ENCODE results near the gene ACAD11. TPM values are rescaled to one million over a fixed set of nuclear protein-coding genes. Genes with fewer than 3 reads are reported as not detected.

The ACAD11 gene
- total and polyA plus RNA-seq, 4 donors, result 20.3 to 42.2 (median 26.1) TPM

DNA sequence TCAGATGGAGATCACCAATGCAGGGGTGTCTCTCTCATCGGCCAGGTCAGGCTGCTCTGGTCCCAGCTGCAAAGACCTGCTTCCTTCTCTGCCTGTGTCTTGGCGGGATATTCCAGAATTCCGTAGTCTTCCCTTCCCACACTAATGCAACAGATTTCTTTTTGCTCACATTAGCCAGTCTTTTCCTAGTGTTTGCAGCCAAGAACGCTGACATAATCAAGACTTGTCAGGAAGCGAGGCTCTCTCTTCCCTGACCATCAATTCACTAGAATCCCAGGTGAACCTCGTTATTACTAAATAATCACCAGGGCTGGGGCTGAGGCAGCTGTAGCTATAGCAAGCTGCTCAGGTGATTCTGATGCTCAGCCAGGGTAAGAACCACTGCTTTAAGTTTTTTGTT lies 105.8 kb downstream of the ACAD11 start:
- no peaks in the 10 kb centered on the region for H3K9me3 ChIP-seq (ENCODE audit: control insufficient read depth, insufficient read depth, low read length)
- H3K27ac ChIP-seq (ENCODE audit: low read depth, low read length), result no peak overlapping the region
- H3K36me3 ChIP-seq (ENCODE audit: control insufficient read depth, insufficient read depth, low read length), result no peaks in the 10 kb centered on the region
- DNase-seq (ENCODE audit: low read depth in 4 of 6, low spot score in 6 of 6), result peak in 1 of 6 donors; percentile 51
- H3K4me1 ChIP-seq (ENCODE audit: control insufficient read depth, insufficient read depth, low read length), result no peaks in the 10 kb centered on the region
- no peaks in the 10 kb centered on the region for H3K27me3 ChIP-seq (ENCODE audit: control insufficient read depth, insufficient read depth, low read length)
- WGBS (ENCODE audit: insufficient coverage), result 64% methylated on average over 6 of the region's 6 CpGs
- no peak overlapping the region for H3K4me3 ChIP-seq (ENCODE audit: low read depth, low read length)

DNA sequence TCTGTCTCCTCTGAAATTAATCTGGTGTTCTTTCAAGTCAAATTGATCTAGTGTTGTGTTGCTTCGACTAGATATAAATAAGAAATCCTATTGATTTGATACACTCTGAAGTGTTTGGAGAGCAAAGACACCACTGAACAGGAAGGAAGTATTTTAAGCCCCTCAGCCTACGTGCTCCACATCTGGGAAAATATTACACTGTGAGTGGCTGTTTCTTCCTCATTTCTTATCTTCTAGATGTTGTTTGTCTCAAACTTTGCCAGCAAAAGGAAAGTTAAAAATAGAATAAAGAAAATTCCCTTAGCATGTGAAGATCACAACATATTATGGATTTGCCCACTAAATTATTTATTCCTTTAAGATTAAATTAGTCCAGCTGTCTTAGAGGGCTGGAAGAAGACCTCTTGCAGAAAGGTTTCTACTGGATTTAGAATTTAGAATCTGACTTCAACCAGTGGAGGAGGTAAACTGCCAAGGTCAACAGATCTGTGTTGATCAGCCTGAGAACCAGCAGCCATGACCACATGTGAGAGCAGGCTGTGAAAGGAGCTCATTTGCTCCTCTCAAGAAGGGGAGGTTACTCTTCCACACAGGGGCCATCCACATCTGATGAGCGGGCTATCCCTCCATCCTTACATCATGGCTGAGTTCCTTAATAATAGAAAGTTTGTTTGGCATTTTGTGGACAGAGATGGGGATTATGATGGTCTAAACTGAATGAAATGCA lies 108.9 kb downstream of the ACAD11 start:
- WGBS (ENCODE audit: insufficient coverage), result no CpG with 5 or more reads among the region's 3 CpGs
- no peaks in the 10 kb centered on the region for H3K36me3 ChIP-seq (ENCODE audit: control insufficient read depth, insufficient read depth, low read length)
- peak in 1 of 6 donors; percentile 25 for DNase-seq (ENCODE audit: low read depth in 4 of 6, low spot score in 6 of 6)
- H3K4me1 ChIP-seq (ENCODE audit: control insufficient read depth, insufficient read depth, low read length), result no peaks in the 10 kb centered on the region
- H3K4me3 ChIP-seq (ENCODE audit: low read depth, low read length), result no peak overlapping the region
- H3K27ac ChIP-seq (ENCODE audit: low read depth, low read length), result peak overlapping the region; percentile 8
- H3K27me3 ChIP-seq (ENCODE audit: control insufficient read depth, insufficient read depth, low read length), result no peaks in the 10 kb centered on the region
- H3K9me3 ChIP-seq (ENCODE audit: control insufficient read depth, insufficient read depth, low read length), result no peaks in the 10 kb centered on the region

DNA sequence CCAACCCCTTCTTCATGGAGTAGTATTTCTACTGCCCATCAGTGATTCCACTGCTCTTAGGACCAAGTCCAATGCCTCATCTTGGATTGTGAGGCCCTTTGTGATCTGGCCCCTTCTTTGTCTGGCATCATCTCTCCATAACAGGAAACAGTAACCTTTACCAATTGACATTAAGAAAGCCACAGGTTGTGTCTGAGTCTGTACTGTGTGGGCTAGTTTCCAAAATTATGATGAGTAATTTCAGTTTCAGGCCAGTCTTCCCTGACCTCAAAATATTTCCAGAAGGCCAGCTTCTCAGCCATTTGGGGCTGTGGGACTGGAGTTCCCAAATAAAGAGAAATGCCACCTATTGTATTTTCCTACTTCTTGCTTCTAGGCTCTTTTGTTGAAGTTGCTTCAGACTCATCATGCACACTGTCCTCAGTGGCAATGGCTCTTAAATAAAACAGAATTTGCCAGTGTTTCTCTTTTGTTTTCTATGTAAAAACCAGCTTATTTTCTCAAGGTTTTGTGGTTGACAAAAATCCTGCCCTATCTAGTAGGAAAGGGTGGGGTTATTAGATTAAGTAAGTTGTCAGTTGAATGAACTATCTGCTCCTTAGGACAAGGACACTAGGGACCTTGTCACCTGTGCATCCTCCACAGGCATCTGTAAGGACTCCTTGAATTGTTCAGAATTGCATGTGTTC lies 109.6 kb downstream of the ACAD11 start:
- H3K27ac ChIP-seq (ENCODE audit: low read depth, low read length), result peak overlapping the region; percentile 8

DNA sequence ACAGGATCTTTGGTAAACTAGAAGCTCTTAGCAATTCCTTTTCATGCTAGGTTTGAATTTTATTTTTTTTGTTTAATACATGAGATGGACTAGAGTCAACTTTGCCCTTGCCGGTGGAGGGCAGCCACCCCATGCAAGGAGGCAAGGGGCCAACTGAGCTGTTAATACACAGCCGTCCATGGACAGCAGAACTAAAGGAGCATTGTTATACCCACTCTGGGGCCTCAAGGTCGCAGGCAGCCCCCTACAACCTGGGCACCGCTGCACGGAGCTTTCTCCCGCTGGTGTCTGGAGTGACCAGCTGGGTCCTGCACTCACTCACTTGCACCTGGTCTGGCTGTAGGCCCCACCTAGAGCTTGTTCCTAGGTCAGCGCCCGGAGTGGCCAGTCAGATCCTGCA lies 110.4 kb downstream of the ACAD11 start:
- H3K9me3 ChIP-seq (ENCODE audit: control insufficient read depth, insufficient read depth, low read length), result no peaks in the 10 kb centered on the region
- DNase-seq (ENCODE audit: low read depth in 4 of 6, low spot score in 6 of 6), result no peak
- 90% methylated on average over 8 of the region's 8 CpGs for WGBS (ENCODE audit: insufficient coverage)

More for the DNA sequence above, 109.6 kb downstream of the ACAD11 start:
- Histone ChIP-seq H3K36me3 (ENCODE audit: control insufficient read depth, insufficient read depth, low read length) (no peaks in the 10 kb centered on the region), H3K4me3 (ENCODE audit: low read depth, low read length) (no peak overlapping the region), H3K27me3 (ENCODE audit: control insufficient read depth, insufficient read depth, low read length) (no peaks in the 10 kb centered on the region), H3K4me1 (ENCODE audit: control insufficient read depth, insufficient read depth, low read length) (no peaks in the 10 kb centered on the region), H3K9me3 (ENCODE audit: control insufficient read depth, insufficient read depth, low read length) (no peaks in the 10 kb centered on the region)
- no peak for DNase-seq (ENCODE audit: low read depth in 4 of 6, low spot score in 6 of 6)

DNA sequence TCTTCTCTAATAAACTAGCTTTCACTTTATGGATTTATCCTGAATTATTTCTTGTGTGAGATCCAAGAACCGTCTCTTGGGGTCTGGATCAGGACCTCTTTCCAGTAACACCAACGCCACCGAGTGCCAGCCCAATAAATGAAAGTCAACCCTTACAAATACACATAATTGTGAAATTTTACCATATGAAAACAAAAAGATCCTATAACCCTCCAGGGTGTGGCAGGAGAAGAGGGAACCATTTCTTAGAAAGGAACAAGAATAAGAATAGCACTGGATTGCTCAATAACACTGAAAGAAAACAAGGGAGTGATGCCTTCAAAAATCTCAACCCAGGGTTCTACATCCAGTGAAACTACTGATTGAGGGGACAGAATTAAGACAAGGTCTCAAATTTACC lies 114.1 kb downstream of the ACAD11 start:
- Histone ChIP-seq H3K4me1 (ENCODE audit: control insufficient read depth, insufficient read depth, low read length) (no peaks in the 10 kb centered on the region), H3K27me3 (ENCODE audit: control insufficient read depth, insufficient read depth, low read length) (no peaks in the 10 kb centered on the region), H3K27ac (ENCODE audit: low read depth, low read length) (no peak overlapping the region), H3K4me3 (ENCODE audit: low read depth, low read length) (no peak overlapping the region), H3K9me3 (ENCODE audit: control insufficient read depth, insufficient read depth, low read length) (no peaks in the 10 kb centered on the region), H3K36me3 (ENCODE audit: control insufficient read depth, insufficient read depth, low read length) (peaks cover 6% of the 10 kb centered on the region)
- no CpG with 5 or more reads among the region's 3 CpGs for WGBS (ENCODE audit: insufficient coverage)
- no peak for DNase-seq (ENCODE audit: low read depth in 4 of 6, low spot score in 6 of 6)

More for the DNA sequence above, 110.4 kb downstream of the ACAD11 start:
- no peak overlapping the region for H3K4me3 ChIP-seq (ENCODE audit: low read depth, low read length)
- H3K27me3 ChIP-seq (ENCODE audit: control insufficient read depth, insufficient read depth, low read length), result no peaks in the 10 kb centered on the region
- H3K27ac ChIP-seq (ENCODE audit: low read depth, low read length), result no peak overlapping the region
- H3K4me1 ChIP-seq (ENCODE audit: control insufficient read depth, insufficient read depth, low read length), result no peaks in the 10 kb centered on the region
- no peaks in the 10 kb centered on the region for H3K36me3 ChIP-seq (ENCODE audit: control insufficient read depth, insufficient read depth, low read length)

DNA sequence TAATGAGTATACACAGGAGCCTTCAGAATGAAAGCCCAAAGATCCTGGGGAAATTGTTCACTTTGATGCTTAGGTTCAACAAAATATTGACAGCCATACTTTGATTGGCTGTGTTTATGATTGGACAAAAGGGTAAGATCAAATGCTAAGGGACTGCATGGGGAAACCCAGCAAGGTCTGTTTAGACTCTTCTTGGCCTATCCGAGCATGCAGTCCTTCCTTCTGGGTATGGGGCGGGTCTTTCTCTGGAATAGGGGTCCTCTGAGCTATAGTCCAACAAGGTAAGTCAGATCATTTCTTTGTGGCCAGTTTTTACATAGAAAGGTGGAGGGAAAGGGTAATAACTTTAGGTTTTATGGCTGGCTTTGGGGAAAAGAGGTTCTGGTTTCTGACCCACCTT lies 115.5 kb downstream of the ACAD11 start:
- H3K36me3 ChIP-seq (ENCODE audit: control insufficient read depth, insufficient read depth, low read length), result peaks cover 11% of the 10 kb centered on the region
- H3K4me3 ChIP-seq (ENCODE audit: low read depth, low read length), result no peak overlapping the region
- H3K27me3 ChIP-seq (ENCODE audit: control insufficient read depth, insufficient read depth, low read length), result no peaks in the 10 kb centered on the region
- no peak for DNase-seq (ENCODE audit: low read depth in 4 of 6, low spot score in 6 of 6)
- H3K27ac ChIP-seq (ENCODE audit: low read depth, low read length), result no peak overlapping the region
- no peaks in the 10 kb centered on the region for H3K4me1 ChIP-seq (ENCODE audit: control insufficient read depth, insufficient read depth, low read length)
- 95% methylated on average over 2 of the region's 2 CpGs for WGBS (ENCODE audit: insufficient coverage)
- no peaks in the 10 kb centered on the region for H3K9me3 ChIP-seq (ENCODE audit: control insufficient read depth, insufficient read depth, low read length)

DNA sequence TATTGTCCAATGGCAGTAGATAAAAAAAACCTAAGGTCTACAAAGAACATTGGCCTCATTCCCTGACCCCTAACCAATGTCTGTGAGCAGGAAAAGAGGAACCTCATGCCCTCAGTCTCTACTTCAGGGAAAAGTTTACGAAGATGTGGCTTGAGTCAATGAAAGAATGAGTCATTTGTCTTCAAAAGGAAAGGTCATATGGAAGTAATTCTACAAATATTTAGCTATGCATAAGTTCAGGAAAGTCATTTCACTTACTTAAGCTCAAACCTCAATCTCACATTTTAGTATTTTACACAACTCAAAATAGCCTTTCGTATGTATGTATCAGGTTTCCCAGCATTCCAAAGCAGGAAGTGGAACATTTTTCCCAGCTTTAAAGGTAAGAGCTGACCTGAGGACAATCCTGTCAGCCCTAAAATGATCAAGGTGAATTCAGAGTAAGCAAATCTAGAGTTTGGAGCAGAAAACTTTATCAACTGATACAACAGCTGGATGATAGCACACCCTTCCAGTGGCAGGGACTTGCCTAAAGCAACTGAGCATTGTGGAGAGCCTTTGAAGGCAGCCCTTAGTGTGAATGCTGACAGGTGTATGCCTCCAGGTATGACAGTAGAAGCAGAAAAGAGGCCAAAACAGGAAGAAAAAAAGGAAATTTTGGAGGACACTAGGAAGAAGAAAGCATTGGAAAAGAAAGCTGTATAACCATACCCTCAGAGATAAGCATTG lies 116.4 kb downstream of the ACAD11 start:
- Histone ChIP-seq H3K4me3 (ENCODE audit: low read depth, low read length) (no peak overlapping the region), H3K27ac (ENCODE audit: low read depth, low read length) (no peak overlapping the region), H3K36me3 (ENCODE audit: control insufficient read depth, insufficient read depth, low read length) (peaks cover 11% of the 10 kb centered on the region), H3K4me1 (ENCODE audit: control insufficient read depth, insufficient read depth, low read length) (no peaks in the 10 kb centered on the region), H3K9me3 (ENCODE audit: control insufficient read depth, insufficient read depth, low read length) (no peaks in the 10 kb centered on the region), H3K27me3 (ENCODE audit: control insufficient read depth, insufficient read depth, low read length) (no peaks in the 10 kb centered on the region)
- no peak for DNase-seq (ENCODE audit: low read depth in 4 of 6, low spot score in 6 of 6)
- WGBS (ENCODE audit: insufficient coverage), result 100% methylated on average over 1 of the region's 2 CpGs

DNA sequence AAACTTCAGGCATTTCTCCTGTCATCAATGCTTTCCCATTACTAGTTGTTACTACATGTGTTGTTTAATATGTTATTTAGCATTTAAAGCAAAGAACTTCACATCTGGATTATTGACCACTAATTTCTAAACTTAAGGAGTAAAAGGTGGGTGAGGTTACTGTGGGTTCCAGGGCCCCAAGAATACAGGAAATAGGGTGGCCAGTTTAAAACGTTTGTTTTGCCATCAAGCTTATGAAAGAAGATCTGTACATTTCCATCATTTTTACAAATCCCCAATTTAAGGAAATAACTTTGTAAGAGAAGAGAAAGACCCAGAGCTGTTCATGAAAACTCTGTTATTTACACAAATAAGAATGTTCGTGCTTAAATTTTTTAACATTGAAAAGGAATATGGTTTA lies 117.0 kb downstream of the ACAD11 start:
- no peak overlapping the region for H3K4me3 ChIP-seq (ENCODE audit: low read depth, low read length)
- no peak overlapping the region for H3K27ac ChIP-seq (ENCODE audit: low read depth, low read length)
- H3K27me3 ChIP-seq (ENCODE audit: control insufficient read depth, insufficient read depth, low read length), result no peaks in the 10 kb centered on the region
- H3K9me3 ChIP-seq (ENCODE audit: control insufficient read depth, insufficient read depth, low read length), result no peaks in the 10 kb centered on the region
- peaks cover 11% of the 10 kb centered on the region for H3K36me3 ChIP-seq (ENCODE audit: control insufficient read depth, insufficient read depth, low read length)
- no CpG with 5 or more reads among the region's 2 CpGs for WGBS (ENCODE audit: insufficient coverage)
- DNase-seq (ENCODE audit: low read depth in 4 of 6, low spot score in 6 of 6), result no peak
- no peaks in the 10 kb centered on the region for H3K4me1 ChIP-seq (ENCODE audit: control insufficient read depth, insufficient read depth, low read length)

DNA sequence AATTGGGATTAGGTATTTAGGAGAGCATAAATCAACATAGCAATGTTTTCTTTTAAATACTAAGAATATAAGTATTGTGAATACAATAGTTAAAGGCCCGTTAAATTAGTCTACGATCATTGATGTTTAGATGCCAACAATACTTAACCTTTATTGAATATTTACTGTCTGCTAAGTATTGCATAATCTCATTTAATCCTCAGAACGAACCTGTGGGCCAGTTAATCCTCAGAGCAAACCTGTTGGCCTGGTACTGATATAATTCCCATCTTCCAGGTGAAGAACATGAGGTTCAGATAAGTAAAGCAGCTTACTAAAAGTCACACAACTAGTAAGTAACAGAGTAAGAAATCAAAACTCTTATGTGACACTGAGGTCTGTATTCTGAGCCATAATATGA lies 119.9 kb downstream of the ACAD11 start:
- peaks cover 13% of the 10 kb centered on the region for H3K36me3 ChIP-seq (ENCODE audit: control insufficient read depth, insufficient read depth, low read length)
- no peak for DNase-seq (ENCODE audit: low read depth in 4 of 6, low spot score in 6 of 6)
- WGBS (ENCODE audit: insufficient coverage), result no CpG with 5 or more reads among the region's 3 CpGs
- no peak overlapping the region for H3K27ac ChIP-seq (ENCODE audit: low read depth, low read length)
- no peak overlapping the region for H3K4me3 ChIP-seq (ENCODE audit: low read depth, low read length)
- H3K4me1 ChIP-seq (ENCODE audit: control insufficient read depth, insufficient read depth, low read length), result no peaks in the 10 kb centered on the region
- H3K9me3 ChIP-seq (ENCODE audit: control insufficient read depth, insufficient read depth, low read length), result no peaks in the 10 kb centered on the region
- no peaks in the 10 kb centered on the region for H3K27me3 ChIP-seq (ENCODE audit: control insufficient read depth, insufficient read depth, low read length)

Data from spinal cord (tissue), 10 donors.